HG03460 (cell line): Measurements from ENCODE around the gene ARHGAP8.
"Not testable (repeated sequence)": the region's sequence is repeated elsewhere in the genome, so short reads cannot be mapped to it uniquely, and the experiment has no call there.

Source experiments
- ATAC-seq: cut with Tn5 transposase; IDR thresholded peaks from one replicate; pipeline ENCODE4 v1.9.1; 2021; ENCODE audit not compliant: unreplicated experiment

Gene ARHGAP8

DNA sequence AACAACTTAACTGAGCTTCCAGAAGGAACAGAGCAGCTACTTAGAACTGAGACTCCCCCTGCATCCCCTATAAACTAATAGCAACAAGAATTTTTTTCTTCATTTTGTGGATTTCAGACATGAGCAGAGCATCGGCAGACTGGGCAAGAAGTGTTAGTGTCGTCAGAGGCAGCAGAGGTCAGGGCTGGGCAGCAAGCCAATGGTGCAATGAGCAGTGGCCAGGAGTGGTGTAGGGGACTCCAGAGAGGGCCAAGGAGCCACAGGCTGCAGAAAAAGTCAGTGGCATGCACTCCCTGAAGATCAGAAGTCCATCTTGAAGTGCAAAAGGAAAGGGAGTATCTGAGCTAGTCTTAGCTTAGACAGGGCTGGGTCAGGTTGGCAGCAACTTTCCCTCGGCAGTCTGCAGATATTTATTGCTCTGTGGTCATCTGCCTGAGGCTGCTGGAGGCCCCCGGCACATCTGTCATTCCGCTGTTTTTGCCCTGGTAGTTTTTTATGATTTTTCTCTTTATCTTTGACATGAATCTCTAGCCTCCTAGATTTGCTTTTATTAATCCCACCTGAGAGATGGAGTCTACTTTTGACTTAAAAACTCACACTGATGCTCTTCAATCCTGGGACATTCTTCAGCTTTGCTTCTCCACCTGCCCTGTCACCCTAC is 152.2 kb downstream of the ARHGAP8 start:
- not testable (repeated sequence) for ATAC-seq

DNA sequence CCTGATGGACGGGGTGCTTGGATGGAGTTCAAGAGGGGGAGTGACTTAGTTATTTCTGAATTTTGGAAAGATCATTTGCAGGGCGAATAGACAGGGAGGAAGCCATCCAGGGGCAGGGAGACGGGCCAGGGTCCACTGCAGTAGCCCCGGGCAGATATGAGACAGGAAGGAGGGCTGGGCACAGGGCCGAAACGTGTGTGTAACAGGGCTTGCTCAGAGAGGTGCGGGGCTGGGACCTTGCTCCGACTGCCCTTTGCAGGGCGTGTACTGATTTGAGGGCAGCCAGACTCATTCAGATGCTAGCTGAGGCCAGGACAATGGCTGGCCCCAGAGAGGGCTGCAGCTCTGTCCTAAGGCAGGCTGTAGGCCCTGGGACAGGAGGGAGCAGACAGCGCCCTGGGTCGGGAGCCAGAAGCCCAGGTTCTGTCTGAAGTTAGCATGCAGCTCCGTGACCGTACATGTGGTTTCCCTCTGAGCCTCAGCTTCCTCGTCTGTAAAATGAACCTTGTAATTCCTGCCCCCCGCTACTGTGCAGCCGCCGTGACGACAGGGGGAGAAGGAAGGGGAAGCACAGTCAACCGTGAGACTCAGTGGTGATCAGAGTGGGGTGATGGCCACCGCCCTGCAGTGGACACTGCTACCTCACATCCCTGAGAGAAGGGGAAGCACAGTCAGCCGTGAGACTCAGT is 154.0 kb downstream of the ARHGAP8 start:
- ATAC-seq: no peak

DNA sequence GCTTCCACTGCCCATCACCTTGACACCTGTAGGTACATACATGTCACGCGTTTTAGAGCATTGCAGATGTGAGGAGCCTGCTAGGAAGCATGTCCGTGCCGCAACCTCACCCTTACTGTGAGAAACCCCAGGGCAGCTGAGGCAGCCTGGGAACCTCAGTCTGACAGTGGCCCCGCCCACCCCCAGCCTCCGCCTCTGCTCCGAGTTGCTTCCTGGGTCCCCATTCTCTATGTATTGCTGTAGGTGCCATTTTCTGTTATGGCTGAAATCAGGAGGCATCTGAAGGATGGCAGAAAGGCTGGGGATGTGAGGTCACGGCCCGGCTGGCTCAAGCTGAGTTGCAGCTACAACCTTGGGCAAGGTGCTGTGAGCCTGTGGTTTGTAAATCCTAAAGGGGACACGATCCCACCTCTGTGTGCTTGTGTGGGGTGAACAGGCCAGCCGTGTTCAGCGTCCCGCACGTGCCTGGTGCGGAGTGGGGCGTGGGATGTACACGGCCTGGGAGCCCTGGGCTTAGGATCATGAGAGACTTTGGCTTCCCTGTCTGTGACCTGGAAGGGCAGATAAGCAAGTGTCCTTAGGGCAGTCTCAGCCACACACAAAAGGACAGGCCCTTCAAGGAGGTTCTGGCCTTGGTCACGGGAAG is 154.7 kb downstream of the ARHGAP8 start:
- no peak for ATAC-seq

DNA sequence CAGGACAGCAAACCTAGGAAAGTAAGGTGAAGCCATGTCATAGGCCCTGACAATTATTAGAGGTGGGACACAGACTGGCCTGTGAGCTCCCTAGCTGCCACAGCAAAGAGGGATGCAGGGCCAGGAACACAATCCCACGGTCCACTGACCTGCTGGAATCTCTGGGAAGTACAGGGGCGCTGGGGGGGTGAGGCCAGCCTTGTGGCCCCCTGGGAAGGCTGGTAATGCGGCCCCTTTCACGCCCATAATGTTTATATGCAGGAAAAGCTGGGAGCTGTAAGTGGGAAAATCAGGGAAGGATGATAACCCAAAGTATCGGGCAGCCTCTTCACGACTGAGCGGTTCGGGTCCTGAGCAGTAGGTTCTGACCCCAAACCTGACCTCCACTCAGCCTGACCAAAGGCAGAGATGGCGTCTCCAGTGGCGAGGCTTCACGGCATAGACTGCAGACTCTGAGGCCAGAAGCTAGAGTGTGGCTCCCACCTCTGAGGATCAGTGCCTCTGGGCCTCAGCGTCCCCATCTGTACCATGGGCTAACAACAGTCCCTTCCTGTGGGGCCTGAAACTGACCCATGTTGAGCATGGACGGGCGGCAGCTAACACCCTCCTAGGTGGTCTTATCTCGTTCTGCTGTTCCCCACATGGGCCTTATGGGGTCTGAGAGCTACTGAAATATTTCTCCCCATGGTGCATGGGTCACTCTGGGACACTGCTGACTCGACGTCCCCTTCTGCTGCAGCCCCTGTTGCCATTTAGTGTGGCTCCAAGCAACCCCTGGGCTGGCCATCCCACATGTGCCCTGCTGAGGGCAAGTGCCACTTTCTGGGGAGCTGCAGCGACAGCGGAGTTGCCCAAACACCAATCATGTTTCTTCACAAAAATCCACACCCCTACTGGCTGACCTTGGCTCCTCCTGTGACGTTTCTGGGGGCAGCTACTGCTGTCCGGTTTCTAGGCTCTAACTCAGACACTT is 155.7 kb downstream of the ARHGAP8 start:
- ATAC-seq: no peak

DNA sequence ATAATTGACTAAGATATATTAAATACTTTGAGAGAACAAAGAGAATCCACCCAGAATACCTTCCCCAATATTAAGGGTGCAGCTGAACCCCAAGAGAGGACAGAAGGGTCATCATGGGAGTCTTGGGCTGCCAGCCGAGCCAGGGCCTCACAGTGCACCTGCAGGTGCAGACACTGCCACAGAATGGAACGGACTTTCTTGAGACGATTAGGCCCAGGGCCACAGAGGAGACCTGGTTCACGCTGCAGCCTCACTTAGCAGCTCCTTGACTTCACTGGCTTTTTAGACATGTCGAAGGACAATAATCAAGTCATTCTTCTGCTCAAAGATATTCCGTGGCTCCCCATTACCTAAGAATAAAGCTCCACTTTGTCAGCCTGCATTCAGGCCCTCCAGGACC is 156.9 kb downstream of the ARHGAP8 start:
- ATAC-seq: no peak
